IMR-90 (cell line): ENCODE results near the gene CACNA1D. TPM values are rescaled to one million over a fixed set of nuclear protein-coding genes. Genes with fewer than 3 reads are reported as not detected.

Experiments used
- ATAC-seq: fragments of 200-7000 bp; cut with Tn5 transposase; 2 replicates; pipeline ENCODE4 v1.9.1; 2020; ENCODE audit warnings: low read depth, mild to moderate bottlenecking, moderate library complexity
- BruUV-seq: library from RNA; stranded (reverse); fragments of 400-500 nt; replicated peaks from 2 replicates; lab custom pipeline; 2021; lab: Mats Ljungman, UMichigan
- CTCF ChIA-PET: fragments of 300-600 bp; formaldehyde crosslinking; extraction: SDS; loops from one replicate; lab custom pipeline; 2021; ENCODE audit warnings: antibody characterized with exemption; lab: Yijun Ruan, JAX
- POLR2A ChIA-PET: fragments of 300-600 bp; sonication (Branson Sonifier 250); formaldehyde crosslinking; loops from one replicate; lab custom pipeline; 2022; ENCODE audit warnings: antibody characterized with exemption; ENCODE audit not compliant: unreplicated experiment; lab: Charles Lee
- DNase-seq: peaks from one replicate; pipeline ENCODE4 v3.0.0; 2013
- H2AFZ ChIP-seq: replicated peaks from 2 replicates; pipeline ENCODE3; 2013; ENCODE audit warnings: low read length, mild to moderate bottlenecking; ENCODE audit not compliant: poor library complexity
- H2AK5ac ChIP-seq: 2 replicates; pipeline ENCODE4 v1.6.1; 2013; ENCODE audit warnings: low read depth, low read length, inconsistent platforms
- H2AK9ac ChIP-seq: replicated peaks from 2 replicates; pipeline ENCODE3; 2013; ENCODE audit warnings: mild to moderate bottlenecking, low read depth, low read length, moderate library complexity; ENCODE audit not compliant: poor library complexity
- H2BK120ac ChIP-seq: 2 replicates; pipeline ENCODE4 v1.6.1; 2013; ENCODE audit warnings: low read depth, low read length, inconsistent platforms
- H2BK15ac ChIP-seq: 3 replicates; pipeline ENCODE4 v1.6.1; 2013; ENCODE audit warnings: low read depth, low read length, inconsistent platforms
- H2BK20ac ChIP-seq: 2 replicates; pipeline ENCODE4 v1.6.1; 2013; ENCODE audit warnings: low read depth, mild to moderate bottlenecking, inconsistent platforms, low read length, moderate library complexity
- H2BK5ac ChIP-seq: 2 replicates; pipeline ENCODE4 v1.6.1; 2013; ENCODE audit warnings: mild to moderate bottlenecking, low read depth, low read length, inconsistent platforms; ENCODE audit not compliant: poor library complexity, severe bottlenecking
- H3K14ac ChIP-seq: replicated peaks from 2 replicates; pipeline ENCODE4 v1.6.1; 2013; ENCODE audit warnings: low read depth, low read length, inconsistent platforms
- H3K18ac ChIP-seq: 2 replicates; pipeline ENCODE4 v1.6.1; 2013; ENCODE audit warnings: low read depth, low read length, control low read depth
- H3K23ac ChIP-seq: 2 replicates; pipeline ENCODE4 v1.6.1; 2013; ENCODE audit warnings: low read depth, low read length, inconsistent platforms
- H3K27ac ChIP-seq: 2 replicates; pipeline ENCODE4 v1.5.1; 2013; ENCODE audit warnings: mild to moderate bottlenecking, control low read depth, low read length; ENCODE audit not compliant: insufficient read depth
- H3K27me3 ChIP-seq: 2 replicates; pipeline ENCODE4 v1.6.1; 2013; ENCODE audit warnings: low read length; ENCODE audit not compliant: control insufficient read depth, insufficient read depth
- H3K36me3 ChIP-seq: 2 replicates; pipeline ENCODE4 v1.6.1; 2013; ENCODE audit warnings: low read length, mixed read lengths; ENCODE audit not compliant: control insufficient read depth, insufficient read depth
- H3K4ac ChIP-seq: 2 replicates; pipeline ENCODE4 v1.6.1; 2013; ENCODE audit warnings: low read depth, low read length, inconsistent platforms
- H3K4me1 ChIP-seq: 2 replicates; pipeline ENCODE4 v1.6.1; 2013; ENCODE audit warnings: low read length, mixed read lengths; ENCODE audit not compliant: control insufficient read depth, insufficient read depth
- H3K4me2 ChIP-seq: 2 replicates; pipeline ENCODE4 v1.6.1; 2013; ENCODE audit warnings: low read depth, mild to moderate bottlenecking, control low read depth, low read length, moderate library complexity
- H3K4me3 ChIP-seq: 2 replicates; pipeline ENCODE4 v1.5.1; 2013; ENCODE audit warnings: low read depth, mild to moderate bottlenecking, control low read depth, low read length, moderate library complexity; ENCODE audit not compliant: insufficient read depth
- H3K56ac ChIP-seq: 2 replicates; pipeline ENCODE4 v1.6.1; 2013; ENCODE audit warnings: low read length, inconsistent platforms; ENCODE audit not compliant: insufficient read depth; ENCODE audit errors: extremely low read depth
- H3K79me1 ChIP-seq, 2 experiments: 2 replicates each; pipeline ENCODE4 v1.6.1; 2013; ENCODE audit warnings: low read length in 2 of 2, inconsistent platforms in 1 of 2, low read depth in 1 of 2
- H3K9ac ChIP-seq: 2 replicates; pipeline ENCODE4 v1.6.1; 2013; ENCODE audit warnings: low read depth, low read length, control low read depth
- H3K9me1 ChIP-seq: 2 replicates; pipeline ENCODE4 v1.6.1; 2013; ENCODE audit warnings: low read length, inconsistent platforms; ENCODE audit not compliant: insufficient read depth
- H3K9me3 ChIP-seq: 2 replicates; pipeline ENCODE4 v1.6.1; 2013; ENCODE audit warnings: low read length; ENCODE audit not compliant: control insufficient read depth, insufficient read depth
- H4K20me1 ChIP-seq: 2 replicates; pipeline ENCODE4 v1.6.1; 2013; ENCODE audit warnings: low read length, inconsistent platforms; ENCODE audit not compliant: insufficient read depth
- H4K5ac ChIP-seq: 2 replicates; pipeline ENCODE4 v1.6.1; 2013; ENCODE audit warnings: mild to moderate bottlenecking, low read depth, low read length, control low read depth
- H4K8ac ChIP-seq, 2 experiments: 2 replicates each; pipeline ENCODE4 v1.6.1; 2013; ENCODE audit warnings: low read depth in 2 of 2, low read length in 2 of 2, control low read depth in 1 of 2, inconsistent platforms in 1 of 2
- H4K91ac ChIP-seq: 2 replicates; pipeline ENCODE4 v1.6.1; 2013; ENCODE audit warnings: low read depth, low read length, inconsistent platforms; ENCODE audit not compliant: insufficient read depth
- BHLHE40 ChIP-seq: fragments of 150-350 bp; IDR thresholded peaks from 2 replicates; pipeline ENCODE4 v1.6.1; 2016; ENCODE audit warnings: mild to moderate bottlenecking, low read depth, low read length
- CEBPB ChIP-seq: IDR thresholded peaks from 2 replicates; pipeline ENCODE4 v1.6.1; 2012; ENCODE audit warnings: low read depth, low read length, improper control_type of control experiment
- CHD1 ChIP-seq: IDR thresholded peaks from 2 replicates; pipeline ENCODE4 v1.6.1; 2012; ENCODE audit warnings: low read depth, low read length, improper control_type of control experiment
- CTCF ChIP-seq: conservative IDR thresholded peaks from 2 replicates; pipeline ENCODE4 v1.5.1; 2012; ENCODE audit warnings: mild to moderate bottlenecking, low read depth, low read length, improper control_type of control experiment
- FOS ChIP-seq: fragments of 150-350 bp; IDR thresholded peaks from 2 replicates; pipeline ENCODE4 v1.6.1; 2016; ENCODE audit warnings: low read depth, low read length
- MAFK ChIP-seq: IDR thresholded peaks from 2 replicates; pipeline ENCODE4 v1.6.1; 2012; ENCODE audit warnings: low read depth, low read length, improper control_type of control experiment
- MAZ ChIP-seq: IDR thresholded peaks from 2 replicates; pipeline ENCODE4 v1.6.1; 2012; ENCODE audit warnings: low read depth, mild to moderate bottlenecking, low read length, improper control_type of control experiment, moderate library complexity, borderline replicate concordance
- MXI1 ChIP-seq: IDR thresholded peaks from 2 replicates; pipeline ENCODE4 v1.6.1; 2012; ENCODE audit warnings: low read depth, mild to moderate bottlenecking, low read length, moderate library complexity, borderline replicate concordance
- NFE2L2 ChIP-seq: fragments of 150-350 bp; IDR thresholded peaks from 2 replicates; pipeline ENCODE4 v1.6.1; 2016; ENCODE audit warnings: low read depth, mild to moderate bottlenecking, low read length
- POLR2A ChIP-seq: IDR thresholded peaks from 2 replicates; pipeline ENCODE4 v1.6.1; 2012; ENCODE audit warnings: mild to moderate bottlenecking, low read depth, low read length
- RAD21 ChIP-seq: IDR thresholded peaks from 2 replicates; pipeline ENCODE4 v1.6.1; 2012; ENCODE audit warnings: low read length, improper control_type of control experiment
- RCOR1 ChIP-seq: IDR thresholded peaks from 2 replicates; pipeline ENCODE4 v1.6.1; 2012; ENCODE audit warnings: mild to moderate bottlenecking, low read length, improper control_type of control experiment; ENCODE audit not compliant: insufficient replicate concordance
- RFX5 ChIP-seq: IDR thresholded peaks from 2 replicates; pipeline ENCODE4 v1.8.0; 2012; ENCODE audit warnings: low read depth, mild to moderate bottlenecking, low read length, moderate library complexity
- SMC3 ChIP-seq: fragments of 150-350 bp; IDR thresholded peaks from 2 replicates; pipeline ENCODE4 v1.6.1; 2016; ENCODE audit warnings: low read depth, mild to moderate bottlenecking, antibody characterized with exemption, low read length, moderate library complexity
- WGBS, 2 experiments: methylation state at CpG; one replicate each; pipeline versions ENCODE4 v1.1.5 to v1.1.7; 2013; ENCODE audit warnings: missing lambda C conversion rate in 2 of 2; ENCODE audit not compliant: insufficient read length in 1 of 2; ENCODE audit errors: extremely low coverage in 2 of 2; 5-methylcytosine and 5-hydroxymethylcytosine counted together
- dilution Hi-C: fragments of 300-500 bp; cut with HindIII; formaldehyde crosslinking; loops from one replicate; pipeline ENCODE4 v1.14.3; 2018; ENCODE audit warnings: low sequenced_read_pairs; ENCODE audit not compliant: unreplicated experiment
- in situ Hi-C: fragments of 300-500 bp; cut with MboI; formaldehyde crosslinking; loops from 3 replicates; pipeline ENCODE4 v1.14.3; 2019; ENCODE audit warnings: low sequenced_read_pairs, inconsistent platforms, mixed read lengths
- intact Hi-C: fragments of 100-400 bp; cut with micrococcal nuclease; formaldehyde crosslinking; loops from 2 replicates; pipeline ENCODE4 v1.10.0; 2022
- polyA plus RNA-seq, 3 experiments: library from polyadenylated mRNA; depleted of rRNA; stranded (reverse); fragments of >200 nt; gene quantifications; 2 replicates each; pipeline ENCODE4 v1.2.3, GENCODE V29; 2012; ENCODE audit warnings: low replicate concordance in 1 of 3
- total RNA-seq: library from RNA; depleted of rRNA; stranded (reverse); fragments of >200 nt; gene quantifications from 2 replicates; pipeline ENCODE4 v1.2.3, GENCODE V29; 2012
- TF ChIP-seq, protein P1 (sequence below): fragments of 150-350 bp; IDR thresholded peaks from 2 replicates; pipeline ENCODE4 v1.6.1; 2016; ENCODE audit warnings: low read depth, mild to moderate bottlenecking, low read length, moderate library complexity, borderline replicate concordance
- TF ChIP-seq, protein P2 (sequence below): fragments of 150-350 bp; IDR thresholded peaks from 2 replicates; pipeline ENCODE4 v1.6.1; 2017; ENCODE audit warnings: mild to moderate bottlenecking, antibody characterized with exemption, low read length, low read depth

CACNA1D gene
- total and polyA plus RNA-seq, 2 of the 4 experiments (the other 2 are of a cell fraction): 0.07 TPM; not detected in 1

GRCh38 chr3:53583161-53583690 lies 88.8 kb downstream of the CACNA1D start:
- Histone ChIP-seq H3K4me1 (no peaks in the 10 kb centered on the region), H2BK15ac (no peak overlapping the region), H3K27me3 (no peaks in the 10 kb centered on the region; the same call in 1 of the 2 replicates), H3K9ac (no peak overlapping the region), H3K18ac (no peak overlapping the region), H2AFZ (no peak overlapping the region), H3K14ac (no peak overlapping the region), H4K91ac (no peak overlapping the region), H3K56ac (no peak overlapping the region), H2BK20ac (no peak overlapping the region), H3K9me1 (no peaks in the 10 kb centered on the region), H4K5ac (no peak overlapping the region), H3K4ac (no peak overlapping the region), H3K36me3 (no peaks in the 10 kb centered on the region), H4K8ac (no peak overlapping the region), H4K20me1 (no peaks in the 10 kb centered on the region), H2BK5ac (no peak overlapping the region), H2BK120ac (no peak overlapping the region), H3K79me1 (no peaks in the 10 kb centered on the region), H2AK5ac (no peak overlapping the region), H3K4me2 (no peak overlapping the region), H3K27ac (no peak overlapping the region), H3K9me3 (no peaks in the 10 kb centered on the region), H2AK9ac (no peak overlapping the region), H3K4me3 (no peak overlapping the region), H3K23ac (no peak overlapping the region)
- DNase-seq: no peak
- ATAC-seq: no peak
- no CpG with 5 or more reads among the region's 2 CpGs for WGBS, 2 experiments
- dilution Hi-C loops (no loop called here), in situ Hi-C loops (no loop called here), intact Hi-C loops (no loop called here)
- POLR2A ChIA-PET: no interaction called here
- TF ChIP-seq RAD21 (no peak), RFX5 (no peak), FOS (no peak), CTCF (no peak), SMC3 (no peak), NFE2L2 (no peak), POLR2A (no peak), BHLHE40 (no peak), MAFK (no peak), CEBPB (no peak), CHD1 (no peak), RCOR1 (no peak), MXI1 (no peak), MAZ (no peak)
- TF ChIP-seq, protein P1, sequence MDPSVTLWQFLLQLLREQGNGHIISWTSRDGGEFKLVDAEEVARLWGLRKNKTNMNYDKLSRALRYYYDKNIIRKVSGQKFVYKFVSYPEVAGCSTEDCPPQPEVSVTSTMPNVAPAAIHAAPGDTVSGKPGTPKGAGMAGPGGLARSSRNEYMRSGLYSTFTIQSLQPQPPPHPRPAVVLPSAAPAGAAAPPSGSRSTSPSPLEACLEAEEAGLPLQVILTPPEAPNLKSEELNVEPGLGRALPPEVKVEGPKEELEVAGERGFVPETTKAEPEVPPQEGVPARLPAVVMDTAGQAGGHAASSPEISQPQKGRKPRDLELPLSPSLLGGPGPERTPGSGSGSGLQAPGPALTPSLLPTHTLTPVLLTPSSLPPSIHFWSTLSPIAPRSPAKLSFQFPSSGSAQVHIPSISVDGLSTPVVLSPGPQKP: no peak
- TF ChIP-seq, protein P2, sequence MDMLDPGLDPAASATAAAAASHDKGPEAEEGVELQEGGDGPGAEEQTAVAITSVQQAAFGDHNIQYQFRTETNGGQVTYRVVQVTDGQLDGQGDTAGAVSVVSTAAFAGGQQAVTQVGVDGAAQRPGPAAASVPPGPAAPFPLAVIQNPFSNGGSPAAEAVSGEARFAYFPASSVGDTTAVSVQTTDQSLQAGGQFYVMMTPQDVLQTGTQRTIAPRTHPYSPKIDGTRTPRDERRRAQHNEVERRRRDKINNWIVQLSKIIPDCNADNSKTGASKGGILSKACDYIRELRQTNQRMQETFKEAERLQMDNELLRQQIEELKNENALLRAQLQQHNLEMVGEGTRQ: no peak
- CTCF ChIA-PET: no interaction called here
- no TSS peak for BruUV-seq
